WERI-Rb-1 (cell line): ENCODE data around the gene KCNH4.
A peak's percentile ranks its signal among the peaks of the same experiment; 100 is the strongest.
"Not testable (repeated sequence)": the region's sequence is repeated elsewhere in the genome, so short reads cannot be mapped to it uniquely, and the experiment has no call there.

Source experiments
- DNase-seq: peaks from one replicate; pipeline ENCODE4 v3.0.0-alpha.2; 2020
- H3K27ac ChIP-seq: fragments of 250-450 bp; sonication (Bioruptor Pico); 2 replicates; pipeline ENCODE4 v1.5.1; 2020; ENCODE audit warnings: mild to moderate bottlenecking, moderate library complexity
- H3K27me3 ChIP-seq: fragments of 250-450 bp; sonication (Bioruptor Pico); 2 replicates; pipeline ENCODE4 v1.5.1; 2021; ENCODE audit warnings: mild to moderate bottlenecking, low read depth, moderate library complexity; ENCODE audit not compliant: insufficient read depth, severe bottlenecking
- H3K36me3 ChIP-seq: fragments of 250-450 bp; sonication (Bioruptor Pico); 2 replicates; pipeline ENCODE4 v1.5.1; 2020; ENCODE audit warnings: mild to moderate bottlenecking, moderate library complexity
- H3K4me3 ChIP-seq: 2 replicates; pipeline ENCODE4 v1.5.1; 2011; ENCODE audit warnings: low read depth, mild to moderate bottlenecking, control low read depth, low read length
- H3K9me3 ChIP-seq: fragments of 250-450 bp; sonication (Bioruptor Pico); 2 replicates; pipeline ENCODE4 v1.5.1; 2021; ENCODE audit warnings: mild to moderate bottlenecking, moderate library complexity; ENCODE audit not compliant: severe bottlenecking
- TF ChIP-seq, protein P1 (sequence below): IDR thresholded peaks from 2 replicates; pipeline ENCODE4 v1.5.1; 2011; ENCODE audit warnings: low read depth, mild to moderate bottlenecking, control low read depth, inconsistent platforms, low read length

The KCNH4 gene

GRCh38 chr17:42159796-42160530 lies 21.0 kb downstream of the KCNH4 start:
- Histone ChIP-seq H3K9me3 (peaks cover 4% of the 10 kb centered on the region), H3K36me3 (no peaks in the 10 kb centered on the region), H3K4me3 (no peak overlapping the region), H3K27me3 (no peaks in the 10 kb centered on the region), H3K27ac (no peak overlapping the region)
- DNase-seq, result no peak
- TF ChIP-seq, protein P1, sequence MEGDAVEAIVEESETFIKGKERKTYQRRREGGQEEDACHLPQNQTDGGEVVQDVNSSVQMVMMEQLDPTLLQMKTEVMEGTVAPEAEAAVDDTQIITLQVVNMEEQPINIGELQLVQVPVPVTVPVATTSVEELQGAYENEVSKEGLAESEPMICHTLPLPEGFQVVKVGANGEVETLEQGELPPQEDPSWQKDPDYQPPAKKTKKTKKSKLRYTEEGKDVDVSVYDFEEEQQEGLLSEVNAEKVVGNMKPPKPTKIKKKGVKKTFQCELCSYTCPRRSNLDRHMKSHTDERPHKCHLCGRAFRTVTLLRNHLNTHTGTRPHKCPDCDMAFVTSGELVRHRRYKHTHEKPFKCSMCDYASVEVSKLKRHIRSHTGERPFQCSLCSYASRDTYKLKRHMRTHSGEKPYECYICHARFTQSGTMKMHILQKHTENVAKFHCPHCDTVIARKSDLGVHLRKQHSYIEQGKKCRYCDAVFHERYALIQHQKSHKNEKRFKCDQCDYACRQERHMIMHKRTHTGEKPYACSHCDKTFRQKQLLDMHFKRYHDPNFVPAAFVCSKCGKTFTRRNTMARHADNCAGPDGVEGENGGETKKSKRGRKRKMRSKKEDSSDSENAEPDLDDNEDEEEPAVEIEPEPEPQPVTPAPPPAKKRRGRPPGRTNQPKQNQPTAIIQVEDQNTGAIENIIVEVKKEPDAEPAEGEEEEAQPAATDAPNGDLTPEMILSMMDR, result no peak

- DNase-seq, result no peak
- Histone ChIP-seq H3K27me3 (no peaks in the 10 kb centered on the region), H3K4me3 (no peak overlapping the region), H3K9me3 (peaks cover 4% of the 10 kb centered on the region), H3K27ac (no peak overlapping the region), H3K36me3 (peaks cover 12% of the 10 kb centered on the region)
- TF ChIP-seq, protein P1, result no peak
Measured at GRCh38 chr17:42155614-42156045, 25.3 kb downstream of the KCNH4 start.

DNA sequence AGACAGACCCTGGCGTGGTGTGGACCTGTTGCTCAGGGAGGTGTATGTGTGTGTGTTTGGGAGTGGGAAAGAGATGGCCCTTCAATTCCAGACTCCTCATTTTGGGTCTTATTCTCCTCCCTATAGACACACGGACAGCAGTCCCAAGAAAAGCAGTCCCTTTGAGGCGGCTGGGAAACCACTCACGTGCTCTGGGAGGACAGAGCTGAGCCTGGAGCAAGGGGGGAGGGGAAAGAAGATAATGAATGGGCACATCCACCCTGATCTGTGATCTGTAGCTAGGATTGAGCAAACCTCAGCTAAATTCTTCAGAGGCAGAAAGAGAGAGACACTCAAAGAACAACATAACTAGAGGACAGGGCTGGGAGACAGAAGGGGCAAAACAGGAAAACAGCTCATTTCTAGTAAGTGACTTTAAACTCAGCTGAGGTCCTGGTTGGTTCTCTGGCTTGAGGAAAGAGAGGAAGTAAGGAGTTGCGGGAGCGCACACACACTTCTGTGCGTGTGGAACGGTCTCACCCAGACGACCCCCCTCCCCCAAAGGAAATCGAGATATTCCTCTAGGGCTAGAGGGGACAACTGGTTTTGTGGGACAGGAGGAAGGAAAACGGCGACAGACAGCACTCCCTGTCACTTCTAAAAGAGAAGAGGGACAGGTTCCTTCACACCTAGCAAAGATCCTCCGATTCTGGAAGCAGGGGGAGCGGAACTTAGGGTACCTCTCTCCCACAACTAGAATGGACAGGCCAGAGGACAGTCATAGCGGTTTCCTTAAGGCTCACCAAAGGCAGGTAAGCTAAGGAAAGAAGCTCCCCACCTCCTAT lies 26.8 kb downstream of the KCNH4 start:
- H3K4me3 ChIP-seq, result peak overlapping the region; percentile 92
- peak overlapping the region; percentile 80 for H3K27ac ChIP-seq
- H3K36me3 ChIP-seq, result peaks cover 21% of the 10 kb centered on the region
- H3K9me3 ChIP-seq, result peaks cover 4% of the 10 kb centered on the region
- H3K27me3 ChIP-seq, result no peaks in the 10 kb centered on the region
- DNase-seq, result no peak
- TF ChIP-seq, protein P1, result no peak

DNA sequence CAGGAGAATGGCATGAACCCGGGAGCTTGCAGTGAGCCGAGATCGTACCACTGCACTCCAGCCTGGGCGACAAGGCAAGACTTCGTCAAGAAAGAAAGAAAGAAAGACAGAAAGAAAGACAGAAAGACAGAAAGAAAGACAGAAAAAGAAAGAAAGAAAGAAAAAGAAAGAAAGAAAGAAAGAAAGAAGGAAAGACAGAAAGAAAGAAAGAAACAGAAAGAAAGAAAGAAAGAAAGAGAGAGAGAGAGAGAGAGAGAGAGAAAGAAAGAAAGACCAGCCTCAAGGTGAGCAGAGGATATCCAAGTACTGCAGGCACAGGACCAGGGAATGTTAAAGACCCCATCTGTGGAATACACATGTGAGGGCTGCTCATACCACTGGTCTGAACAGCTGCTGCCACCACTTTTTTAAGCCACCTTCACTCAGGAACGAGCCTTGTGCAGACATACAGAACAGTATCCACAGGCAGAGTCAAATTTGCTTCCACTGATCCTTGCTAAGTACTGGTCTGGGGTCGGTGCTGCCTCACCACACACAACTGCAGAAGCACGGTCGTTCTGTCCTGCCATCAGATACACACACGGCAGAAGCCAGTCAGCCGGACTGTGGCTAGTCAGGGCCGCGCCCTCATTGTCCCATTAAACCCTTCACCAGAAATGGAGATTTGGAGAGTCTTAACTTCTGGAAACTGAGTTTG lies 33.9 kb downstream of the KCNH4 start:
- Histone ChIP-seq H3K9me3 (no peaks in the 10 kb centered on the region), H3K27me3 (no peaks in the 10 kb centered on the region), H3K27ac (no peak overlapping the region), H3K4me3 (no peak overlapping the region), H3K36me3 (peaks cover 75% of the 10 kb centered on the region)
- DNase-seq, result no peak
- TF ChIP-seq, protein P1, result no peak

DNA sequence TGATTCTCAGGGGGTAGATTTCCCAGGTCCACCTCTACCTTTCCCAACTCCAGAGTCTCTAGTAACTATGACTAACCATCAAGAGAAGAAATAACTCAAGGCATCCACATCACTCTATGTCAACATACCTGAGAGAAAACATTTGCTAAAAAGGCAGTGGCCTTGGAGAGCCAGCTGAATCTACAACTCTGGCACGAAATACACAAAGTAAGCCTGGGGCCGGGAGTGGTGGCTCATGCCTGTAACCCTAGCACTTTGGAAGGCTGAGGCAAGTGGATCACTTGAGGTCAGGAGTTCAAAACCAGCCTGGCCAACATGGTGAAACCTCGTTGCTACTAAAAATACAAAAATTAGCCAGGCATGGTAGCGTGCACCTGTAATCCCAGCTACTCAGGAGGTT lies 37.8 kb downstream of the KCNH4 start:
- not testable (repeated sequence) for H3K27ac ChIP-seq, H3K4me3 ChIP-seq, H3K9me3 ChIP-seq, DNase-seq, H3K27me3 ChIP-seq
- H3K36me3 ChIP-seq, result peaks cover 64% of the 10 kb centered on the region

DNA sequence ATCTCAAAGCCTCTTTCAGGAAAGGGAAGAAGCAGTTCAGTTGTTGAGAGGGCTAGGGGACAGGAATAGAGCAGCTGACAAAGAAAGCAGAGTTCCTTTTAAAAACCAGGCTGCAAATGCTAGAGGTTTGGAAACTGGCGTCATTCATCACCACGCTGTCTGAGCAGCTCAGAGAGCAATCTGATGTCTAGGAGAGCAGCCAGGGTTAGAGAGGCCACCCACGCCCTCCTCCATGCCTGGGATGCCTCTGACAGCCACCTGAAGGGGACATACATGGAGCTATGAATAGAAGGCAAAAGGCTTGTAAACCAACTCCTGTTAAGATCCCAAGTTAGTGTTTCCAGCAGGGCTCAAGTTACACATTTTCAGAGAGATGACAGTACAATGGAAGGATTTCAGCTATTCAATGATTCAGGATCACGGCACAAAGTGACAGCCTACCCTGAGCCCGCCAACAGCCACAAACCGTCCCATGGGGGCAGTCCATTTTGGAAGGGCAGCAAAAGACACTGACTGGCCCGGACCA lies 38.5 kb downstream of the KCNH4 start:
- peaks cover 59% of the 10 kb centered on the region for H3K36me3 ChIP-seq
- no peaks in the 10 kb centered on the region for H3K27me3 ChIP-seq
- no peak overlapping the region for H3K4me3 ChIP-seq
- no peak for DNase-seq
- H3K27ac ChIP-seq, result no peak overlapping the region
- TF ChIP-seq, protein P1, result no peak
- H3K9me3 ChIP-seq, result no peaks in the 10 kb centered on the region
